ENCODE results near the gene POTEF.
A peak's percentile ranks its signal among the peaks of the same experiment; 100 is the strongest.
"Not testable (repeated sequence)": the region's sequence is repeated elsewhere in the genome, so short reads cannot be mapped to it uniquely, and the experiment has no call there.

DNA sequence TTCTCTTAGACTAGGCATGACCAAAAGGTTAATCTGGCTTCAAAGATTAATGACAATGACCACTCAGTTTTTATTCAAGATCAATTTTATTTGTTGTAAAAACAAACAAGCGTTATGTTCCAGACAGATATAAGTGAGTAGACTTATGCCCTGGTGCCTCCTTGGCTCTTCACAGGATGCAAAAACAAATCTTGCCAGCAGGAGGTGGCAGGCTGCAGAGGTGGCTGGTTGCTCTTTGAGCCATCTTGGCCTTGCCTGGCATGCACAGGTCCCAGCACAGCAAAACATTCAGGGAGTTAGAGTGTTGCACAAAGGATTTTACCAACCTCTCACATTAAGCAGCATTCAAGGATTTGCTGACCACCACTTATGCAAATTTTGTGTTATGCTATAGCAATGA lies 103.1 kb downstream of the POTEF start:
- TF ChIP-seq, protein P1, sequence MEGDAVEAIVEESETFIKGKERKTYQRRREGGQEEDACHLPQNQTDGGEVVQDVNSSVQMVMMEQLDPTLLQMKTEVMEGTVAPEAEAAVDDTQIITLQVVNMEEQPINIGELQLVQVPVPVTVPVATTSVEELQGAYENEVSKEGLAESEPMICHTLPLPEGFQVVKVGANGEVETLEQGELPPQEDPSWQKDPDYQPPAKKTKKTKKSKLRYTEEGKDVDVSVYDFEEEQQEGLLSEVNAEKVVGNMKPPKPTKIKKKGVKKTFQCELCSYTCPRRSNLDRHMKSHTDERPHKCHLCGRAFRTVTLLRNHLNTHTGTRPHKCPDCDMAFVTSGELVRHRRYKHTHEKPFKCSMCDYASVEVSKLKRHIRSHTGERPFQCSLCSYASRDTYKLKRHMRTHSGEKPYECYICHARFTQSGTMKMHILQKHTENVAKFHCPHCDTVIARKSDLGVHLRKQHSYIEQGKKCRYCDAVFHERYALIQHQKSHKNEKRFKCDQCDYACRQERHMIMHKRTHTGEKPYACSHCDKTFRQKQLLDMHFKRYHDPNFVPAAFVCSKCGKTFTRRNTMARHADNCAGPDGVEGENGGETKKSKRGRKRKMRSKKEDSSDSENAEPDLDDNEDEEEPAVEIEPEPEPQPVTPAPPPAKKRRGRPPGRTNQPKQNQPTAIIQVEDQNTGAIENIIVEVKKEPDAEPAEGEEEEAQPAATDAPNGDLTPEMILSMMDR (optimal IDR thresholded peaks at IDR 0.05 in 1 of 3, IDR thresholded peaks at IDR 0.05 in 1 of 3, conservative IDR thresholded peaks at IDR 0.05 in 1 of 3; ENCODE audit: extremely low read depth in 1 of 3, insufficient read depth in 2 of 3, low read length in 3 of 3) = peak in 2 of 3 experiments; percentile 4 to 20
- not testable (repeated sequence) for TF ChIP-seq EZH2 (IDR thresholded peaks at IDR 0.05; ENCODE audit: low read length)

Data from keratinocyte (primary cell).